Activated T-cell treated with anti-CD3 and anti-CD28 coated beads, Interleukin-2, amount 50 U/mL, for 24 hours (primary cell): ENCODE results near the gene NOXA1.
"Not testable (repeated sequence)": the region's sequence is repeated elsewhere in the genome, so short reads cannot be mapped to it uniquely, and the experiment has no call there.

Source experiments
- DNase-seq: peaks from one replicate; pipeline ENCODE4 v3.0.0-alpha.2; 2020
- H3K27ac Mint-ChIP-seq: 2 replicates; pipeline ENCODE4 v1.8.0; 2020; ENCODE audit warnings: mild to moderate bottlenecking, mixed read lengths
- H3K27me3 Mint-ChIP-seq: 2 replicates; pipeline ENCODE4 v1.8.0; 2020; ENCODE audit warnings: mixed read lengths
- H3K36me3 Mint-ChIP-seq: 2 replicates; pipeline ENCODE4 v1.8.0; 2020; ENCODE audit warnings: low read depth, mixed read lengths
- H3K4me1 Mint-ChIP-seq: 2 replicates; pipeline ENCODE4 v1.8.0; 2020; ENCODE audit warnings: low read depth, mixed read lengths
- H3K4me3 Mint-ChIP-seq: 2 replicates; pipeline ENCODE4 v1.8.0; 2020; ENCODE audit warnings: mild to moderate bottlenecking, moderate library complexity, mixed read lengths
- H3K9me3 Mint-ChIP-seq: 2 replicates; pipeline ENCODE4 v1.8.0; 2020; ENCODE audit warnings: mixed read lengths

NOXA1 gene

GRCh38 chr9:137446851-137447471 is 23.8 kb downstream of the NOXA1 start:
- no peak for DNase-seq
- Mint-ChIP-seq H3K4me1 (peaks cover 19% of the 10 kb centered on the region), H3K27ac (no peak overlapping the region), H3K4me3 (no peak overlapping the region), H3K9me3 (no peaks in the 10 kb centered on the region), H3K27me3 (peaks cover 18% of the 10 kb centered on the region), H3K36me3 (peaks cover 18% of the 10 kb centered on the region)

GRCh38 chr9:137447722-137448601 is 24.8 kb downstream of the NOXA1 start:
- Mint-ChIP-seq H3K27ac (no peak overlapping the region), H3K27me3 (peaks cover 11% of the 10 kb centered on the region), H3K4me1 (peaks cover 26% of the 10 kb centered on the region), H3K36me3 (peaks cover 27% of the 10 kb centered on the region), H3K9me3 (no peaks in the 10 kb centered on the region), H3K4me3 (no peak overlapping the region)
- DNase-seq, result no peak

- H3K4me1 Mint-ChIP-seq, result peaks cover 30% of the 10 kb centered on the region
- H3K36me3 Mint-ChIP-seq, result peaks cover 31% of the 10 kb centered on the region
- DNase-seq, result no peak
- no peak overlapping the region for H3K27ac Mint-ChIP-seq
- H3K27me3 Mint-ChIP-seq, result peaks cover 8% of the 10 kb centered on the region
- no peaks in the 10 kb centered on the region for H3K9me3 Mint-ChIP-seq
- no peak overlapping the region for H3K4me3 Mint-ChIP-seq
Measured at GRCh38 chr9:137448602-137448962, 25.4 kb downstream of the NOXA1 start.

- Mint-ChIP-seq H3K4me1 (peaks cover 33% of the 10 kb centered on the region), H3K9me3 (no peaks in the 10 kb centered on the region), H3K36me3 (peaks cover 34% of the 10 kb centered on the region), H3K4me3 (no peak overlapping the region), H3K27me3 (peaks cover 5% of the 10 kb centered on the region), H3K27ac (no peak overlapping the region)
- no peak for DNase-seq
Measured at GRCh38 chr9:137449081-137449844, 26.1 kb downstream of the NOXA1 start.

- H3K9me3 Mint-ChIP-seq, result no peaks in the 10 kb centered on the region
- H3K27ac Mint-ChIP-seq, result no peak overlapping the region
- peaks cover 42% of the 10 kb centered on the region for H3K36me3 Mint-ChIP-seq
- no peak overlapping the region for H3K4me3 Mint-ChIP-seq
- no peak for DNase-seq
- H3K4me1 Mint-ChIP-seq, result peaks cover 39% of the 10 kb centered on the region
- no peaks in the 10 kb centered on the region for H3K27me3 Mint-ChIP-seq
Measured at GRCh38 chr9:137449931-137450538, 26.8 kb downstream of the NOXA1 start.

GRCh38 chr9:137450539-137451222 is 27.5 kb downstream of the NOXA1 start:
- not testable (repeated sequence) for DNase-seq, H3K9me3 Mint-ChIP-seq, H3K27ac Mint-ChIP-seq, H3K4me3 Mint-ChIP-seq, H3K27me3 Mint-ChIP-seq
- peaks cover 47% of the 10 kb centered on the region for H3K36me3 Mint-ChIP-seq
- peaks cover 37% of the 10 kb centered on the region for H3K4me1 Mint-ChIP-seq

- H3K4me3 Mint-ChIP-seq, DNase-seq, H3K27me3 Mint-ChIP-seq, H3K27ac Mint-ChIP-seq, H3K9me3 Mint-ChIP-seq: not testable (repeated sequence)
- Mint-ChIP-seq H3K36me3 (peaks cover 53% of the 10 kb centered on the region), H3K4me1 (peaks cover 38% of the 10 kb centered on the region)
Measured at GRCh38 chr9:137451264-137452005, 28.2 kb downstream of the NOXA1 start.

- no peaks in the 10 kb centered on the region for H3K9me3 Mint-ChIP-seq
- peaks cover 61% of the 10 kb centered on the region for H3K36me3 Mint-ChIP-seq
- peaks cover 43% of the 10 kb centered on the region for H3K4me1 Mint-ChIP-seq
- H3K4me3 Mint-ChIP-seq, result no peak overlapping the region
- no peak overlapping the region for H3K27ac Mint-ChIP-seq
- no peak for DNase-seq
- no peaks in the 10 kb centered on the region for H3K27me3 Mint-ChIP-seq
Measured at GRCh38 chr9:137452006-137452760, 29.0 kb downstream of the NOXA1 start.

- Mint-ChIP-seq H3K27me3 (no peaks in the 10 kb centered on the region), H3K4me3 (no peak overlapping the region), H3K27ac (no peak overlapping the region), H3K36me3 (peaks cover 63% of the 10 kb centered on the region), H3K9me3 (no peaks in the 10 kb centered on the region), H3K4me1 (peaks cover 45% of the 10 kb centered on the region)
- no peak for DNase-seq
Measured at GRCh38 chr9:137452761-137453642, 29.8 kb downstream of the NOXA1 start.

GRCh38 chr9:137453643-137454081 is 30.5 kb downstream of the NOXA1 start:
- no peak overlapping the region for H3K27ac Mint-ChIP-seq
- no peaks in the 10 kb centered on the region for H3K9me3 Mint-ChIP-seq
- H3K4me1 Mint-ChIP-seq, result peaks cover 44% of the 10 kb centered on the region

GRCh38 chr9:137454145-137454596 is 31.0 kb downstream of the NOXA1 start:
- Mint-ChIP-seq H3K9me3 (no peaks in the 10 kb centered on the region), H3K4me1 (peaks cover 43% of the 10 kb centered on the region), H3K27me3 (no peaks in the 10 kb centered on the region), H3K27ac (peak overlapping the region; percentile 60), H3K36me3 (peaks cover 55% of the 10 kb centered on the region), H3K4me3 (peak overlapping the region; percentile 35)
- peak; percentile 69 for DNase-seq

More at GRCh38 chr9:137453643-137454081, 30.5 kb downstream of the NOXA1 start:
- Mint-ChIP-seq H3K27me3 (no peaks in the 10 kb centered on the region), H3K4me3 (no peak overlapping the region), H3K36me3 (peaks cover 59% of the 10 kb centered on the region)
- peak; percentile 74 for DNase-seq
